Neutrophil (primary cell): ENCODE measurements around the gene LDB2.

Experiments used
- H3K27ac ChIP-seq: fragments of 200-600 bp; sonication (generic); 2 replicates; pipeline ENCODE4 v1.5.1; 2016; ENCODE audit warnings: mild to moderate bottlenecking, moderate library complexity
- H3K27me3 ChIP-seq: fragments of 200-600 bp; sonication (generic); 2 replicates; pipeline ENCODE4 v1.6.0; 2016; ENCODE audit warnings: mild to moderate bottlenecking
- H3K36me3 ChIP-seq: fragments of 200-600 bp; sonication (generic); 2 replicates; pipeline ENCODE4 v1.5.1; 2017
- H3K4me1 ChIP-seq, 2 experiments: fragments of 200-600 bp in 1 of 2; sonication (generic) in 1 of 2; 1 replicate in 1 of 2; 2 replicates in 1 of 2; pipeline versions ENCODE4 v1.5.1 to v1.6.1; 2013 to 2016; ENCODE audit warnings: low read depth in 1 of 2, low read length in 1 of 2, mild to moderate bottlenecking in 1 of 2, moderate library complexity in 1 of 2; ENCODE audit not compliant: control insufficient read depth in 1 of 2, insufficient read depth in 1 of 2
- H3K4me3 ChIP-seq, 2 experiments: fragments of 200-600 bp in 1 of 2; sonication (generic) in 1 of 2; 1 replicate in 1 of 2; 2 replicates in 1 of 2; pipeline ENCODE4 v1.5.1; 2013 to 2016; ENCODE audit warnings: low read depth in 1 of 2, low read length in 1 of 2, mild to moderate bottlenecking in 1 of 2, moderate library complexity in 1 of 2
- H3K9me3 ChIP-seq: fragments of 200-600 bp; sonication (generic); 2 replicates; pipeline ENCODE4 v1.5.1; 2016
- CTCF ChIP-seq: fragments of 200-600 bp; sonication (generic); IDR thresholded peaks from 2 replicates; pipeline ENCODE4 v1.5.1; 2016; ENCODE audit warnings: antibody characterized with exemption

LDB2 gene

GRCh38 chr4:16687011-16687410, 211.4 kb downstream of the LDB2 start:
- H3K4me3 ChIP-seq = no peak overlapping the region

DNA sequence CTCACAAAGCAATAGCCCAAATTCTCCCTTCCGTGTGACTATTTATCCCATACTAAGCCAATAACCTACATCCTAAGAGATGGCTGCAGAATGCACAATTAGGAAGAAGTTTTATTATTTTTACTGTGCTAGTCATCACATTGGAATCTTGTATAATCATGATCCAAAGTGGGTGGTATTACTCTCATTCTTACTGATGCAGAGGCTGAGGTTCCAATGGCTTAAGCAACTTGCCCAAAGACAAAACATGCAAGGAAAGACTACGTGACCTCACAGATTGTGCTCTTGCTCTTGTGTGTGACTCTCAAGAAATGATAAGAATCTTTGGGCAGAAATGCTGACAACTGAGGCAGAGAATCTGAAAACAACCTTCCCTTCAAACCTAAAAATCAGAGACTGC, 212.2 kb downstream of the LDB2 start:
- H3K27ac ChIP-seq = no peak overlapping the region

More at GRCh38 chr4:16687011-16687410, 211.4 kb downstream of the LDB2 start:
- H3K4me1 ChIP-seq = no peaks in the 10 kb centered on the region
- H3K9me3 ChIP-seq = no peaks in the 10 kb centered on the region
- H3K27ac ChIP-seq = no peak overlapping the region
- H3K27me3 ChIP-seq = peaks cover 13% of the 10 kb centered on the region
- TF ChIP-seq CTCF = no peak
- H3K36me3 ChIP-seq = no peaks in the 10 kb centered on the region

DNA sequence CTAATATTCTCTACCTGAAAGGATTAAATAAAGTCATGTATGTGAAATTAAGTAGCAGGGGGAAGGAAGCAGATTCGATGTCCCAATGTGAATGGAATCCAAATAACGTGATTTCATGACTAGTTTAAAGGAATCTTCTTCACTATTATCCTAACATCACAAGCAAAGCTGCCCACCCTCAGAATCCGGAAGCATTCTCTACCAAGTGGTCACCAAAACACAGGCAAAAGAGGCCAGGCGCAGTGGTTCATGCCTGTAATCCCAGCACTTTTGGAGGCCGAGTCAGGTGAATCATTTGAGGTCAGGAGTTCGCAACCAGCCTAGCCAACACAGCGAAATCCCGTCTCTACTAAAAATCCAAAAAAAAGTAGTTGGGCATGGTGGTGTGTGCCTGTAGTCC, 212.9 kb downstream of the LDB2 start:
- Histone ChIP-seq H3K4me1 (no peaks in the 10 kb centered on the region), H3K9me3 (no peaks in the 10 kb centered on the region), H3K27ac (no peak overlapping the region), H3K4me3 (no peak overlapping the region), H3K36me3 (no peaks in the 10 kb centered on the region), H3K27me3 (peaks cover 14% of the 10 kb centered on the region)
- no peak for TF ChIP-seq CTCF

More for the DNA sequence above, 212.2 kb downstream of the LDB2 start:
- Histone ChIP-seq H3K4me1 (no peaks in the 10 kb centered on the region), H3K9me3 (no peaks in the 10 kb centered on the region), H3K27me3 (peaks cover 13% of the 10 kb centered on the region), H3K36me3 (no peaks in the 10 kb centered on the region), H3K4me3 (no peak overlapping the region)
- no peak for TF ChIP-seq CTCF

- Histone ChIP-seq H3K36me3 (no peaks in the 10 kb centered on the region), H3K9me3 (no peaks in the 10 kb centered on the region), H3K27me3 (peaks cover 20% of the 10 kb centered on the region), H3K27ac (no peak overlapping the region), H3K4me3 (no peak overlapping the region), H3K4me1 (no peaks in the 10 kb centered on the region)
- TF ChIP-seq CTCF = no peak
These were observed 213.5 kb downstream of the LDB2 start for GRCh38 chr4:16684935-16685334.

- Histone ChIP-seq H3K36me3 (no peaks in the 10 kb centered on the region), H3K9me3 (no peaks in the 10 kb centered on the region), H3K27ac (no peak overlapping the region), H3K4me3 (no peak overlapping the region), H3K27me3 (peaks cover 26% of the 10 kb centered on the region), H3K4me1 (no peaks in the 10 kb centered on the region)
- no peak for TF ChIP-seq CTCF
These were observed 214.3 kb downstream of the LDB2 start for GRCh38 chr4:16684097-16684496.

DNA sequence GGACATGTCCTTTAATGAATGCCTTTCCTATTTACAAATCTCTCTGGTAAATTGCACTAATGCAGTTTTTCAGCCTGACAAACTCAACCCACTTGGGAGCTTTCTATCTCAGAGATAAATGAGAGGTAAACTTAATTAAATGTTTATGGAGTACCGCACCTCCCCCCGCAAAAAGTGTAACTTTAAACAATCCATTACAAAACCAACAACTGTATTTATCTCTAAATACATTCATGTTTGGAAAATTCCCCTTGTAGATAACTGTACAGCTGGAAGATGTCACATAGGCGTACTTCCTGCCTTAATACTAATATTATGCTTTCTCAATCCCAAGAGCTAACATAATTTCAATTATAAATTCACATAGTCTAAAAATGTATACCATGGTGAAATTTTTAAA, 215.5 kb downstream of the LDB2 start:
- Histone ChIP-seq H3K4me3 (no peak overlapping the region), H3K27me3 (peaks cover 30% of the 10 kb centered on the region), H3K27ac (no peak overlapping the region), H3K36me3 (no peaks in the 10 kb centered on the region), H3K4me1 (no peaks in the 10 kb centered on the region), H3K9me3 (no peaks in the 10 kb centered on the region)
- TF ChIP-seq CTCF = no peak
